ENCODE results near the gene ZMYM4.
"Not testable (repeated sequence)": the region's sequence is repeated elsewhere in the genome, so short reads cannot be mapped to it uniquely, and the experiment has no call there.

ZMYM4 gene

DNA sequence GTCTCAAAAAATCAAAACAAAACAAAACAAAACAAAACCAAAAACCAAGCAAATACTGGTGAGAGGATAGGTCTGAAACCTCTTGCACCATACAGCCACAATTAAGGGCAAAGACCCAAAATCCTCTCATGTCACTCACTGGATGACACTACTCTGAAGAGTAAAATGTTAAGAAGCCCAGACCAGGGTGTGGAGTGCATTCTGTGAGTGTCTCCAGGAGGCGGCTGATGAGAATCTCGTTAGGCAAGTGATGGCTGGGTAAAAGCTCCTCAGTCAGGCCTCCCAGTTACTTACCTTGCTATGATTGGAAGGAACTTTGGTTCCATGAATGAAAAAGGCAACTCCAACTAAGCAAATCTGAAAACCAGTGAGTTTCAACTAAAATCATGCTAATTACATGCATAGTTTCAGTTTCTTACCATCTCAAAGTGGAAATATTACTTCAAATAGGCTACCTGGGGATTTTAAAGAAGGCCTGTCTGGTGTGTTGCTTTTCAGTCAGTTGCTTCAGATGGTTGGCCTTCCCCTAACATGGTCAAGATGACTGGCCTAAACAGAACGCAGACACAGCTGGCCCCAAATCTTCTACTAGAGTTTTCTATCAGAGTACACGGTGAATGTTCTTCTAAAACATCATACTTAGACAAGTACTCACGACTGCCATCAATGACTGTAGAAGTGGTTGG, 193.6 kb downstream of the ZMYM4 start:
- DNase-seq, result no peak

DNA sequence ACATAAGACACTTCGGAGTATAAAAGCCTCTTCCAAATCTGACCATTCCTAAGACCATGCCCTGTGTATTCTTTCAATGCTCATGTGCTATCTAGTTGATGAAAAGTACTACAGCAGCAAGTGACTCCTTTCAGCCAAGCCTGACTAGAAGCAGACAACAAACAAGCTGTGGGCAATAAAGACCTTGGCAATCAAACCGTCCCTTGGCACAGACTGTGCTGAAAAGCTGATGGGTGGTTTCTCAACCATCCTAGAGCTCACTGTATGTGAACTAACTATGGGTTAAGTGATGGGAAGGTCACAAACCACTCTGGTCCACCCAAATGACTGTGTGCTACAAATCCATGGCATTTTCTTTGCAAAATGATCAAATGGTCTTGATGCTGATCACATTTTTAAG, 194.7 kb downstream of the ZMYM4 start:
- DNase-seq, result no peak

DNA sequence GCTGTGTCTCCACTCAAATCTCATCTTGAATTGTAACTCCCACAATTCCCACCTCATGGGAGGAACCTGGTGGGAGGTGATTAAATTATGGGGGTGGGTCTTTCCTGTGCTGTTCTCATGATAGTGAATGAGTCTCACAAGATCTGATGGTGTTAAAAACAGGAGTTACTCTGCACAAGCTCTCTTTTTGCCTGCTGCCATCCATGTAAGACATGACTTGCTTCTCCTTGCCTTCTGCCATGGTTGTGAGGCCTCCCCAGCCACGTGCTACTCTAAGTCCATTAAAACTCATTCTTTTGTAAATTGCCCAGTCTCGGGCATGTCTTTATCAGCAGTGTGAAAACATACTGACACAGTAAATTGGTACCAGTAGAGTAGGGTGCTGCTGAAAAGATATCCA, 195.2 kb downstream of the ZMYM4 start:
- not testable (repeated sequence) for DNase-seq

DNA sequence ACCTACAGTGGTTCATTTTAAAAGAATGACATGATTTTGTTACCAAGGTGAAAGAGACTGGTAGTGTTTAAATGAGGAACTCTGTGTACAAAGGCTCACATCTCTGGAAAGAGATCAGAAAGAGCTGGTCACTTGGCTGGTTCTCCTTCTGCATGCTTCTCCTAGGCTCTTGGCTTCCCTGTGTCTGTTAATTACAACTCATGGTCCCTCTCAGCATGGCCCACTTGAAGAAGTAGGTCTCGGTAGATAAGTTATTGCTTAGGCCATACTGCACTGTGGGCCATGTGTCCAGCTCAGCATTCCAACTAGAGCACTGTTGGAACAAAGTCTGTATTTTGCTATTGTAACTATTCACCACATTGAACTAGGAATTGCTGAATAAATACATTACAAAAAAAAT, 197.6 kb downstream of the ZMYM4 start:
- no peak for DNase-seq

DNA sequence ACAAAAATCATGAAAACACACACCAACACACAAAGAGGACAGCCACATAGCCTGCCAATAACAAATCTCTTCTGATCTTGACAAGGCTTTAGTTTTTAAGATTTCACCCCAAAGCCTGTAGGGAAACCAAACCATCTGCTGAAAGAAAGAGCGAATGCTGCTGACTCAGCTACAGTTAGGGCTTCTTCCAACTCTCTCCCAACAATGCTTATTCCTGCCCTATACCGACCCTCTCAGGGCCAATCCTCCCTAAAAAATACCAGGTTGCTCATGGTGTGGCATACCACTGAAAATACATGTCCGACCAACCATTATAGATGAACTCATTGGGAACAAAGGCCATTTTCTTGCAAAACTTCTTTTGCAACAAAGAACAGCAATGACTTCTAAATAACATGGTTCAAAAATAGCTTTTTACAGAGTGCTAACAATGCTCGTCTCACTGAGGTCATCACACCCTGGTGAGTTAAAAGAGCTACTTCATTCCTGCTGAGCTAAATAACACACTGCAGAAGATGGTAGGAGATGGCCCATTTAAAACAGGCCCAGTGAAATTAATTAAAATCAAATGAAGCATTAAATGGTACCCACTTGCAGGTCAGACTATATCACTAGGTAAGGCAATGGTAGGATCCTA, 202.6 kb downstream of the ZMYM4 start:
- no peak for DNase-seq
